Mesendoderm (in vitro differentiated cells): Measurements from ENCODE around the gene MRPS30.

Experiments used
- DNase-seq: peaks from one replicate; pipeline ENCODE4 v3.0.0; 2013
- H2AK5ac ChIP-seq: 2 replicates; pipeline ENCODE4 v1.6.1; 2013; ENCODE audit warnings: low read length, inconsistent platforms
- H2BK120ac ChIP-seq: 2 replicates; pipeline ENCODE4 v1.6.1; 2013; ENCODE audit warnings: low read depth, mild to moderate bottlenecking, low read length, moderate library complexity, mixed read lengths
- H2BK15ac ChIP-seq: replicated peaks from 2 replicates; pipeline ENCODE4 v1.6.1; 2013; ENCODE audit warnings: low read depth, mild to moderate bottlenecking, moderate library complexity
- H2BK5ac ChIP-seq: 2 replicates; pipeline ENCODE4 v1.6.1; 2013; ENCODE audit warnings: low read length, inconsistent platforms
- H3K18ac ChIP-seq: 2 replicates; pipeline ENCODE4 v1.6.1; 2013; ENCODE audit warnings: mild to moderate bottlenecking, low read length, mixed read lengths
- H3K23ac ChIP-seq: one replicate; pipeline ENCODE4 v1.6.1; 2013; ENCODE audit warnings: low read length
- H3K27ac ChIP-seq: 2 replicates; pipeline ENCODE4 v1.5.1; 2013; ENCODE audit warnings: low read depth, mild to moderate bottlenecking, inconsistent platforms, low read length, moderate library complexity
- H3K27me3 ChIP-seq: 2 replicates; pipeline ENCODE4 v1.6.1; 2013; ENCODE audit warnings: low read length, control low read depth, mild to moderate bottlenecking, inconsistent platforms; ENCODE audit not compliant: insufficient read depth, poor library complexity
- H3K36me3 ChIP-seq: 2 replicates; pipeline ENCODE4 v1.6.1; 2013; ENCODE audit warnings: low read length, inconsistent platforms; ENCODE audit not compliant: control insufficient read depth, insufficient read depth
- H3K4ac ChIP-seq: one replicate; pipeline ENCODE4 v1.6.1; 2013; ENCODE audit warnings: low read depth, mild to moderate bottlenecking, low read length, moderate library complexity
- H3K4me1 ChIP-seq: 2 replicates; pipeline ENCODE4 v1.6.1; 2013; ENCODE audit warnings: low read depth, low read length, inconsistent platforms; ENCODE audit not compliant: control insufficient read depth
- H3K4me2 ChIP-seq: 2 replicates; pipeline ENCODE4 v1.6.1; 2013; ENCODE audit warnings: low read length
- H3K4me3 ChIP-seq: 2 replicates; pipeline ENCODE4 v1.5.1; 2013; ENCODE audit warnings: mild to moderate bottlenecking, low read length
- H3K56ac ChIP-seq: one replicate; pipeline ENCODE4 v1.6.1; 2013; ENCODE audit warnings: low read length
- H3K79me1 ChIP-seq: 2 replicates; pipeline ENCODE4 v1.6.1; 2013; ENCODE audit warnings: low read length, inconsistent platforms
- H3K79me2 ChIP-seq: 2 replicates; pipeline ENCODE4 v1.6.1; 2013; ENCODE audit warnings: mild to moderate bottlenecking, low read length; ENCODE audit not compliant: control insufficient read depth, insufficient read depth
- H3K9ac ChIP-seq: 2 replicates; pipeline ENCODE4 v1.6.1; 2013; ENCODE audit warnings: low read length, inconsistent platforms
- H4K5ac ChIP-seq: one replicate; pipeline ENCODE4 v1.6.1; 2013; ENCODE audit warnings: low read length
- H4K8ac ChIP-seq: one replicate; pipeline ENCODE4 v1.6.1; 2013; ENCODE audit warnings: low read depth, mild to moderate bottlenecking, control low read depth, low read length, moderate library complexity
- WGBS: extraction: QIAGEN DNeasy Blood & Tissue Kit; methylation state at CpG from one replicate; pipeline ENCODE4 v1.1.7; 2013; ENCODE audit warnings: low lambda C conversion rate, missing lambda C conversion rate; ENCODE audit not compliant: insufficient coverage; ENCODE audit errors: extremely low coverage; 5-methylcytosine and 5-hydroxymethylcytosine counted together

The MRPS30 gene

DNA sequence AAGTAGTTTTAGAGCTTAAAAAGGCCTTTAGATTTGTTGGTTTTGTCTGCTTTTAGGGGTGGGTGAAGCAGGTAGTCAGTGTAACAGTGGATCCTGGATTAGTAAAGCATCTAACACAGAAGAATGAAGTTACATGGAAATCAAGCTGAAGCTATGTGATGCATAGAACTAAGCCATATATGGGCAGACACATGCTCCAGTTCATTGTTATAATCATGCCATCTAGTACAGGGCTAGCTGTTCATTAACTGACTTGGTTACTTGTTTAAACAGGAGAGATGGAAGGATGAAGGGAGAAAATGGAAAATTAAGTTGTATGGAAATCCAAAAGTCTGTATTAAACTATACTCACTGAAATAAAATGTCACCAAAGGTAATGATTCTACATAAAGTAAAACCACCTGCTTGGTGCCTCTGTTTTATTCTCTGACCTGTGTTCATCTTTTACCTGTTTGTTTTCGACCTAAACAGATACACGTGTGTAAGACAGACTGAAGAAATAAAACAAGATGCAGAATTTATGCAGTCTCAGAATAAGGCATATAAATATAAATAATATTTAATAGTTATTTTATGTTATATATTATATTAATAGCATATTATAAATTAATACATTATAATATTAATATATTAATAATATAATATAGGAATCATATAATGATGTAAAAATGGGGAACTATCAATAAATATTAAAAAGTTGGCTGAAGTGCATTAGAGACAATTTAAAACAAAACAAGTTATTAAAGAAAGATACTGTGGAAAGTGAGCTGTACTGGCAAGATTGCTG, 33.9 kb downstream of the MRPS30 start:
- no CpG with 5 or more reads among the region's 2 CpGs for WGBS
- no peaks in the 10 kb centered on the region for H3K36me3 ChIP-seq
- H2BK120ac ChIP-seq = no peak overlapping the region
- no peaks in the 10 kb centered on the region for H3K27me3 ChIP-seq
- no peak overlapping the region for H4K8ac ChIP-seq
- no peak overlapping the region for H3K4ac ChIP-seq
- no peak overlapping the region for H3K18ac ChIP-seq
- DNase-seq = no peak
- H2BK5ac ChIP-seq = no peak overlapping the region
- no peaks in the 10 kb centered on the region for H3K79me1 ChIP-seq
- H3K9ac ChIP-seq = no peak overlapping the region
- no peaks in the 10 kb centered on the region for H3K4me1 ChIP-seq
- no peak overlapping the region for H3K4me3 ChIP-seq
- no peak overlapping the region for H3K23ac ChIP-seq
- H4K5ac ChIP-seq = no peak overlapping the region
- H3K79me2 ChIP-seq = no peaks in the 10 kb centered on the region
- H3K27ac ChIP-seq = no peak overlapping the region
- H2AK5ac ChIP-seq = no peak overlapping the region
- H3K4me2 ChIP-seq = no peak overlapping the region
- no peak overlapping the region for H3K56ac ChIP-seq
- H2BK15ac ChIP-seq = no peak overlapping the region

- H2AK5ac ChIP-seq = no peak overlapping the region
- H2BK15ac ChIP-seq = no peak overlapping the region
- no peak overlapping the region for H3K56ac ChIP-seq
- no CpG with 5 or more reads among the region's 1 CpG for WGBS
- no peak for DNase-seq
- H3K79me1 ChIP-seq = no peaks in the 10 kb centered on the region
- no peak overlapping the region for H4K5ac ChIP-seq
- H2BK5ac ChIP-seq = no peak overlapping the region
- no peak overlapping the region for H3K23ac ChIP-seq
- no peak overlapping the region for H4K8ac ChIP-seq
- H3K36me3 ChIP-seq = no peaks in the 10 kb centered on the region
- H3K27ac ChIP-seq = no peak overlapping the region
- H3K4me2 ChIP-seq = no peak overlapping the region
- H3K79me2 ChIP-seq = no peaks in the 10 kb centered on the region
- H3K9ac ChIP-seq = no peak overlapping the region
- H3K4ac ChIP-seq = no peak overlapping the region
- H3K18ac ChIP-seq = no peak overlapping the region
- H2BK120ac ChIP-seq = no peak overlapping the region
- H3K4me3 ChIP-seq = no peak overlapping the region
- no peaks in the 10 kb centered on the region for H3K4me1 ChIP-seq
- no peaks in the 10 kb centered on the region for H3K27me3 ChIP-seq
Measured at GRCh38 chr5:44844744-44845143, 36.0 kb downstream of the MRPS30 start.

- Histone ChIP-seq H2BK120ac (no peak overlapping the region), H3K27ac (no peak overlapping the region), H3K9ac (no peak overlapping the region), H3K79me1 (no peaks in the 10 kb centered on the region), H2AK5ac (no peak overlapping the region), H3K4me2 (no peak overlapping the region), H3K36me3 (no peaks in the 10 kb centered on the region), H2BK15ac (no peak overlapping the region), H3K4ac (no peak overlapping the region), H3K18ac (no peak overlapping the region), H3K4me1 (no peaks in the 10 kb centered on the region), H4K8ac (no peak overlapping the region), H3K79me2 (no peaks in the 10 kb centered on the region), H3K23ac (no peak overlapping the region), H4K5ac (no peak overlapping the region), H2BK5ac (no peak overlapping the region), H3K56ac (no peak overlapping the region), H3K27me3 (no peaks in the 10 kb centered on the region), H3K4me3 (no peak overlapping the region)
- no CpG with 5 or more reads among the region's 4 CpGs for WGBS
- no peak for DNase-seq
Measured at GRCh38 chr5:44845777-44846176, 37.0 kb downstream of the MRPS30 start.

DNA sequence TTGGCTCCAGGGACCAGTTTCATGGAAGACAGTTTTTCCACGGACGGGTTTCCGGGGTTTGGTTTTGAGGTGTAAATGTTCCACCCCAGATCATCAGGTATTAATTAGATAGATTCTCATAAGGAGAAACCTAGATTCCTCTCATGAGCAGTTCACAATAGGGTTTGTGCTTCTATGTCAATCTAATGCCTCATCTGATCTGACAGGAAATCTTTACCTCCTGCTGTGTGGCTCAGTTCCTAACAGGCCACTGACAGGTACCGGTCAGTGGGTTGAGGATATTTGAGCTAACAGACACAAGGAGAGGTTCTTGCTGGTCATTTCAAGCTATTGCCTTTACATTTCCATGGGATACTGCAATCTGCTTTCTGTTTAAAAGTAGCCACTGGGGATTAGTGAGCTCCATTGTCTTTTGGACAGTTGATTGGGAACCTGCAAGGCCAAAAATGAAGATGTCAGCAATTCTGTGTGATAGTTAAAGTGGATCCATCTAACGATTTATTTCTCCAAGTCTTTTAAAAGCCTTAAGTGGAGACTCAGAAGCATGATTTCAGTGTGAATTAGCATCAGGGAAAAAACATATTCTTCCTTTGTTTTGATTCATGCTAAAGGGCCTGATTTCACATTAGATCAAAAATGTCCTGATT, 38.6 kb downstream of the MRPS30 start:
- no peaks in the 10 kb centered on the region for H3K27me3 ChIP-seq
- H3K56ac ChIP-seq = no peak overlapping the region
- DNase-seq = no peak
- no CpG with 5 or more reads among the region's 5 CpGs for WGBS
- H2BK120ac ChIP-seq = no peak overlapping the region
- H4K8ac ChIP-seq = no peak overlapping the region
- no peaks in the 10 kb centered on the region for H3K4me1 ChIP-seq
- H3K27ac ChIP-seq = no peak overlapping the region
- H4K5ac ChIP-seq = no peak overlapping the region
- no peaks in the 10 kb centered on the region for H3K79me2 ChIP-seq
- H3K4ac ChIP-seq = no peak overlapping the region
- no peak overlapping the region for H3K4me2 ChIP-seq
- H2AK5ac ChIP-seq = no peak overlapping the region
- H3K36me3 ChIP-seq = no peaks in the 10 kb centered on the region
- H2BK5ac ChIP-seq = no peak overlapping the region
- H3K18ac ChIP-seq = no peak overlapping the region
- H2BK15ac ChIP-seq = no peak overlapping the region
- no peaks in the 10 kb centered on the region for H3K79me1 ChIP-seq
- H3K9ac ChIP-seq = no peak overlapping the region
- H3K23ac ChIP-seq = no peak overlapping the region
- no peak overlapping the region for H3K4me3 ChIP-seq

DNA sequence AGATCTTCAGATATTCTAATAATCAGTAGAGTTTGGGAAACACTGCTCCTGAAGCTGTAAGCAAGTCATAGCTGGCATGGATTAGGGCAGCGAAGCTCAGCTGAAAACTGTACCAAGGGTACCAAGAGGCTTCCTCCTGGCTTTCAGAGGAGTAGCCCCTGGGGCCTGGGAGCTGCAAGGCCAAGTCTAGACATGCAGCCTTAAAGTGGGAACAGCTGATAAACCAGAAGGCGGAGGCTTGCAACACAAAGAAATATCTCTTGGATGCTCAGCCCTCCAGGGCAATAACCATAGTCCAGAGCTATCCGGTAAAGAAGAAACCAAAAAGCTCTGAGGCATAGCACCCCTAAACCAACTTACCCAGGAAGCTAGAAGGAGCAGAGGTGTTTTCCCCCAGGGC, 51.5 kb downstream of the MRPS30 start:
- H2AK5ac ChIP-seq = no peak overlapping the region
- H3K4me3 ChIP-seq = no peak overlapping the region
- no peaks in the 10 kb centered on the region for H3K27me3 ChIP-seq
- H3K79me1 ChIP-seq = no peaks in the 10 kb centered on the region
- DNase-seq = no peak
- no peak overlapping the region for H3K18ac ChIP-seq
- H3K4me2 ChIP-seq = no peak overlapping the region
- H3K9ac ChIP-seq = no peak overlapping the region
- no peak overlapping the region for H3K56ac ChIP-seq
- H3K27ac ChIP-seq = no peak overlapping the region
- H3K36me3 ChIP-seq = no peaks in the 10 kb centered on the region
- H3K79me2 ChIP-seq = no peaks in the 10 kb centered on the region
- no CpG with 5 or more reads among the region's 3 CpGs for WGBS
- H2BK15ac ChIP-seq = no peak overlapping the region
- H2BK5ac ChIP-seq = no peak overlapping the region
- no peak overlapping the region for H2BK120ac ChIP-seq
- H3K4ac ChIP-seq = no peak overlapping the region
- no peak overlapping the region for H3K23ac ChIP-seq
- H4K8ac ChIP-seq = no peak overlapping the region
- H4K5ac ChIP-seq = no peak overlapping the region
- H3K4me1 ChIP-seq = no peaks in the 10 kb centered on the region
